K562 (cell line): ENCODE results near the gene BBLN. TPM values are rescaled to one million over a fixed set of nuclear protein-coding genes. Genes with fewer than 3 reads are reported as not detected.

ENCODE experiments used
- ATAC-seq: fragments of 200-7000 bp; cut with Tn5 transposase; 3 replicates; pipeline ENCODE4 v1.9.1; 2020; ENCODE audit warnings: moderate library complexity
- BruUV-seq: library from RNA; stranded (reverse); fragments of 400-500 nt; replicated peaks from 2 replicates; lab custom pipeline; 2021; lab: Mats Ljungman, UMichigan
- CTCF ChIA-PET: fragments of 300-600 bp; formaldehyde crosslinking; extraction: SDS; loops from one replicate; lab custom pipeline; 2021; ENCODE audit warnings: low intra/inter-chr PET ratio; lab: Yijun Ruan, JAX
- POLR2A ChIA-PET: fragments of 300-600, 350-650 bp; sonication (Branson Sonifier 250); formaldehyde crosslinking; extraction: SDS; loops from one replicate; lab custom pipeline; 2021; ENCODE audit warnings: antibody characterized with exemption, inconsistent platforms; lab: Yijun Ruan, JAX
- DNase-seq, 4 experiments: peaks; one replicate each; pipeline versions ENCODE4 v3.0.0 to v3.0.0-alpha.2; 2011 to 2018; ENCODE audit warnings: low spot score in 3 of 4, mixed read lengths in 3 of 4; ENCODE audit errors: extremely low read depth in 1 of 4
- FAIRE-seq: peaks from 2 replicates; lab custom pipeline; 2011; peaks lifted over from hg19 to GRCh38; lab: Jason Lieb, UNC
- H2AFZ ChIP-seq: 2 replicates; pipeline ENCODE4 v1.6.0; 2011; ENCODE audit warnings: low read depth, low read length, control low read depth, inconsistent platforms
- H3K27ac ChIP-seq: fragments of 200-600 bp; 3 replicates; pipeline ENCODE4 v1.8.0; 2011; ENCODE audit warnings: low read depth, mild to moderate bottlenecking, control low read depth, inconsistent platforms, low read length, moderate library complexity, mixed read lengths; ENCODE audit errors: extremely low read depth
- H3K27me3 ChIP-seq, 2 experiments: fragments of 300-600 bp in 1 of 2; 2 replicates in 1 of 2; 3 replicates in 1 of 2; pipeline versions ENCODE4 v1.6.0 to v1.8.0; 2011; ENCODE audit warnings: inconsistent platforms in 2 of 2, low read length in 2 of 2, mild to moderate bottlenecking in 1 of 2, mixed read lengths in 1 of 2, moderate library complexity in 1 of 2; ENCODE audit not compliant: control insufficient read depth in 2 of 2, insufficient read depth in 2 of 2
- H3K36me3 ChIP-seq: fragments of 300-600 bp; 3 replicates; pipeline ENCODE4 v1.8.0; 2011; ENCODE audit warnings: mild to moderate bottlenecking, low read length, inconsistent platforms; ENCODE audit not compliant: control insufficient read depth, insufficient read depth
- H3K4me1 ChIP-seq, 2 experiments: fragments of 200-600 bp in 1 of 2; replicated peaks in 1 of 2; 2 replicates in 1 of 2; 3 replicates in 1 of 2; pipeline versions ENCODE4 v1.5.1 to v1.8.0; 2011; ENCODE audit warnings: inconsistent platforms in 2 of 2, low read length in 2 of 2, mild to moderate bottlenecking in 1 of 2, mixed read lengths in 1 of 2, moderate library complexity in 1 of 2; ENCODE audit not compliant: control insufficient read depth in 2 of 2, insufficient read depth in 2 of 2
- H3K4me2 ChIP-seq: 2 replicates; pipeline ENCODE4 v1.6.1; 2011; ENCODE audit warnings: low read length, control low read depth, inconsistent platforms, mixed read lengths; ENCODE audit not compliant: insufficient read depth
- H3K4me3 ChIP-seq: fragments of 200-600 bp; sonication (generic), shearing (Covaris generic); 2 replicates; pipeline ENCODE4 v1.5.1; 2016; ENCODE audit warnings: control low read depth, inconsistent platforms
- H3K79me2 ChIP-seq: fragments of 200-600 bp; 3 replicates; pipeline ENCODE4 v1.8.0; 2011; ENCODE audit warnings: low read length, inconsistent platforms; ENCODE audit not compliant: control insufficient read depth, insufficient read depth
- H3K9ac ChIP-seq, 2 experiments: 2 replicates each; pipeline versions ENCODE4 v1.6.0 to v1.6.1; 2011; ENCODE audit warnings: low read depth in 2 of 2, low read length in 2 of 2, control low read depth in 1 of 2, inconsistent platforms in 1 of 2, mild to moderate bottlenecking in 1 of 2, mixed read lengths in 1 of 2; ENCODE audit not compliant: insufficient read depth in 1 of 2
- H3K9me1 ChIP-seq: one replicate; pipeline ENCODE4 v1.6.0; 2011; ENCODE audit warnings: inconsistent platforms, mild to moderate bottlenecking, low read length, moderate library complexity; ENCODE audit not compliant: control insufficient read depth, insufficient read depth
- H3K9me3 ChIP-seq: replicated peaks from 2 replicates; pipeline ENCODE4 v1.5.1; 2011; ENCODE audit warnings: low read depth, low read length, inconsistent platforms; ENCODE audit not compliant: control insufficient read depth, insufficient read depth
- H4K20me1 ChIP-seq: replicated peaks from 2 replicates; pipeline ENCODE4 v1.6.1; 2011; ENCODE audit warnings: low read length, inconsistent platforms, mixed read lengths; ENCODE audit not compliant: control insufficient read depth, insufficient read depth
- FOXJ2 ChIP-seq: fragments of 200-800 bp; sonication (Bioruptor generic); IDR thresholded peaks from 2 replicates; pipeline ENCODE4 v1.6.1; 2016; ENCODE audit warnings: missing genetic modification characterization, missing compliant biosample characterization
- POLR2A ChIP-seq: fragments of 450-650 bp; conservative IDR thresholded peaks from 2 replicates; pipeline ENCODE4 v1.6.1; 2016
- POLR2B ChIP-seq: fragments of 450-650 bp; IDR thresholded peaks from 2 replicates; pipeline ENCODE4 v1.6.1; 2018; ENCODE audit warnings: low read depth; ENCODE audit not compliant: partially characterized antibody
- POLR2G ChIP-seq: fragments of 200-400 bp; formaldehyde crosslinking; IDR thresholded peaks from 2 replicates; pipeline ENCODE4 v1.6.1; 2017; ENCODE audit warnings: low read depth, mild to moderate bottlenecking, antibody characterized with exemption, low read length, moderate library complexity
- RBFOX2 ChIP-seq: fragments of 200-400 bp; formaldehyde crosslinking; IDR thresholded peaks from 2 replicates; pipeline ENCODE4 v1.6.1; 2017; ENCODE audit warnings: low read depth, mild to moderate bottlenecking, low read length, moderate library complexity
- RBM17 ChIP-seq: fragments of 200-400 bp; formaldehyde crosslinking; IDR thresholded peaks from 2 replicates; pipeline ENCODE4 v1.6.1; 2017; ENCODE audit warnings: low read depth, mild to moderate bottlenecking, low read length, borderline replicate concordance
- SUPT5H ChIP-seq: fragments of 450-650 bp; IDR thresholded peaks from 2 replicates; pipeline ENCODE4 v1.6.1; 2016
- WGBS: fragments of 100-300 bp; shearing (Covaris generic); methylation state at CpG from one replicate; pipeline ENCODE4 v1.1.6; 2016; ENCODE audit warnings: low coverage, mixed read lengths; ENCODE audit not compliant: insufficient coverage; ENCODE audit errors: missing lambda C conversion rate; 5-methylcytosine and 5-hydroxymethylcytosine counted together
- in situ Hi-C: fragments of 300-500 bp; cut with MboI; formaldehyde crosslinking; loops from 4 replicates; pipeline ENCODE4 v1.15.0; 2018; ENCODE audit warnings: inconsistent platforms, mixed read lengths
- intact Hi-C: fragments of 100-400 bp; cut with micrococcal nuclease; formaldehyde crosslinking; loops from 2 replicates; pipeline ENCODE4 v1.14.2; 2022
- polyA plus RNA-seq, 8 experiments: library from polyadenylated mRNA; depleted of rRNA in 4 of 8; stranded (reverse) in 5 of 8; unstranded in 3 of 8; fragments of >200 nt; fragmentation: Nextera tagmentation in 2 of 8; fragmentation: Illumina TruSeq in 1 of 8; extraction: Ambion mirVana in 2 of 8; extraction: Trizol in 1 of 8; gene quantifications; 2 replicates each; pipeline versions ENCODE4 v1.2.1 to v1.2.3, GENCODE V29; 2011 to 2014; ENCODE audit warnings: inconsistent platforms in 1 of 8, missing spikeins in 1 of 8
- total RNA-seq, 7 experiments: library from RNA; depleted of rRNA in 6 of 7; stranded (reverse); fragments of >200 nt in 6 of 7; fragmentation: Illumina TruSeq in 2 of 7; extraction: Trizol in 2 of 7; gene quantifications; 2 replicates each; pipeline versions ENCODE4 v1.2.1 to v1.2.3, GENCODE V29; 2011 to 2021; ENCODE audit warnings: low replicate concordance in 1 of 7

Gene BBLN
- total and polyA plus RNA-seq, 9 of the 15 experiments (the other 6 are each of a cell fraction or from before 2014, with no cell fraction given) = 4.2 to 331 (median 87.1) TPM

DNA sequence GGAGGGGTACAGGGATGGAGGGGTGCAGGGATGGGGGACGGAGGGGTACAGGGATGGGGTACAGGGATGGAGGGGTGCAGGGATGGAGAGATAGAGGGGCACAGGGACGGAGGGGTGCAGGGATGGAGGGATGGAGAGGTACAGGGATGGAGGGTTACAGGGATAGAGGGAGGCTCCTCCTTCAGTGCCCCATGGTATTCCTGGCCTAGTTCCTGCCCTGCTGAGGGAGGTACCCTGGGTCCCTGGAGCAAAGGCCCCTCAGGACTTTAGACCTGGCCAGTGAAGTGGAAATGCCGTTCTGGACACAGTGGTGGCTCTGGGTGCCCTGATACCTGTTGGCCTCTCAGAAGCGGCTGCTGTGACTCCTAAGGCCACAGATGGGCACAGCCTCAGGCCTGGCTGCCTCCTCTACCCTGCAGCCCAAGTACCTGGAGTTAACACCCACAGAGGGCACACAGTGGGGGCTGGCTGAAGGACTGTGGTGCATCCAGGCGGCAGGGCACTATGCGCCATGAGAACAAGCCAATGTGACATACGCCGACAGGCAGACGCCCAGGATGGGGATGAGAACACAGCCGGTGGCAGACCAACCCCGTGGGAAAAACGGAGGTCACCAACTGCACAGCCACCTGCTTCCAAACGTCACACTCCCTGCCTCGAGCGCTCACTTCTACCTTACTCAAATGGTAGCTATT is 40.9 kb upstream of the BBLN start:
- FAIRE-seq = no peak
- POLR2A ChIA-PET = no interaction called here
- H3K4me2 ChIP-seq = no peak overlapping the region
- peak; percentile 78 for TF ChIP-seq POLR2G
- TF ChIP-seq FOXJ2 (tag) = no peak
- TF ChIP-seq RBM17 = no peak
- 0 out of 2 replicates have a peak, but pooled peaks have one; percentile 25 for TF ChIP-seq RBFOX2
- TF ChIP-seq POLR2A = peak; percentile 15; the same call in 1 of the 2 replicates
- peak; percentile 20 for TF ChIP-seq POLR2B
- TF ChIP-seq SUPT5H = 0 out of 2 replicates have a peak, but pooled peaks have one; percentile 43
- TF ChIP-seq, all 486 proteins: peak for 5
- CTCF ChIA-PET = interaction anchor here (0.6 to 3.3 kb wide), 3 partner anchors 176 to 291 kb away, joined by 3 to 57 read pairs (median 4); no protein-coding TSS in a partner anchor
- H3K4me1 ChIP-seq = peaks cover 24 to 68% of the 10 kb centered on the region in 2 experiments; a peak in 4 of 5 replicates
- ATAC-seq (no peak), DNase-seq (no peak)
- H3K79me2 ChIP-seq = no peaks in the 10 kb centered on the region; the same call in 2 of the 3 replicates
- no peak overlapping the region for H3K27ac ChIP-seq
- H3K36me3 ChIP-seq = peaks cover 56% of the 10 kb centered on the region; the same call in 2 of the 3 replicates
- no peak overlapping the region for H3K4me3 ChIP-seq
- WGBS = 77% methylated on average over 15 of the region's 15 CpGs
- no peaks in the 10 kb centered on the region for H3K9me1 ChIP-seq
- BruUV-seq = no TSS peak
- in situ Hi-C loops = loop anchor here (5.0 kb wide), 1 partner anchor 182 kb away; the partner anchor contains the start of gene DPM2
- H2AFZ ChIP-seq = no peak overlapping the region
- no peaks in the 10 kb centered on the region for H4K20me1 ChIP-seq
- no peaks in the 10 kb centered on the region for H3K27me3 ChIP-seq
- no peaks in the 10 kb centered on the region; the same call in 1 of the 2 replicates for H3K9me3 ChIP-seq
- intact Hi-C loops = loop anchor here (5.0 kb wide), 3 partner anchors 37 to 82 kb away; partner anchors contain the start of genes NAIF1 and SLC25A25
- H3K9ac ChIP-seq = peak overlapping the region in 1 of 2 experiments; percentile 46; a peak in 1 of 4 replicates
